Measurements from ENCODE around the gene AS3MT.
"Not testable (repeated sequence)": the region's sequence is repeated elsewhere in the genome, so short reads cannot be mapped to it uniquely, and the experiment has no call there.

Gene AS3MT, protein sequence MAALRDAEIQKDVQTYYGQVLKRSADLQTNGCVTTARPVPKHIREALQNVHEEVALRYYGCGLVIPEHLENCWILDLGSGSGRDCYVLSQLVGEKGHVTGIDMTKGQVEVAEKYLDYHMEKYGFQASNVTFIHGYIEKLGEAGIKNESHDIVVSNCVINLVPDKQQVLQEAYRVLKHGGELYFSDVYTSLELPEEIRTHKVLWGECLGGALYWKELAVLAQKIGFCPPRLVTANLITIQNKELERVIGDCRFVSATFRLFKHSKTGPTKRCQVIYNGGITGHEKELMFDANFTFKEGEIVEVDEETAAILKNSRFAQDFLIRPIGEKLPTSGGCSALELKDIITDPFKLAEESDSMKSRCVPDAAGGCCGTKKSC

DNA sequence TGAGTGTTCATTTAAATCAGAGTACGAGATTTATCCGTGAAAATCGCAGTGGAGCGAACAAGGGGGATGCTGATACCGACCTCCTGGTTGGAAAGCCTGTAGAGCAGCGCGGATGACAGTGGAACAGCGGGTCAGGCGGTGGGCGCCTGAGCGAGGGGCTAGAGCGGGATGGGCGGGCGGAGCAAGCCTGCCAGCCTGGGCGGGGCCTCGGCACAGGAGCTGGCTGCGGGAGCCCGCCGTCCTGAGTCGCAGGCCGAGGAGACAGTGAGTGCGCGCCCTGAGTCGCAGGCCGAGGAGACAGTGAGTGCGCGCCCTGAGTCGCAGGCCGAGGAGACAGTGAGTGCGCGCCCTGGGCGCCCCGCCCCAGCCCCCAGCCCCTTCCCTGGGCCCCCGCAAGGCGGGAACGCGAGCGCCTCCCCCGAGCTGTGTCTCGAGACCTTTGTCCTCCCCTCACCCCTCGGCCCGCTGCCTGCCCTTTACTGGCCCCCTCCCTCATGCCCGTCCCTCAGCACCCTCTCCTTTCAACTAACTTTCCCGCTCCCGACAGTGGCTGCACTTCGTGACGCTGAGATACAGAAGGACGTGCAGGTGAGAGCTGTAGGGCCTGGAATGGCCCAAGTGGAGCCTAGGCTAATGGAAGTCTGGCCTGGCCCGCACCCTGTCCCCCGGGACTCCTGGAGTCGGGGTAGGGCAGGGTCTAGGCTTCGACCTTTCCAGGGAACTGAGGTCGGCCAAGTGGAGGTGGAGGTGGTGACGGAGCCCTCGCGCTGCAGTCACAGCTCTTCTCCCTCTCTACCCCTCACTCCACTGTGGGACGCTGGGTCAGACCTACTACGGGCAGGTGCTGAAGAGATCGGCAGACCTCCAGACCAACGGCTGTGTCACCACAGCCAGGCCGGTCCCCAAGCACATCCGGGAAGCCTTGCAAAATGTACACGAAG is at the start of gene AS3MT:
TSS of gene AS3MT (plus strand) at position 213 of the 941 bp plus-strand sequence. CDS start at position 336, 123 bp downstream.
- no peak for DNase-seq

DNA sequence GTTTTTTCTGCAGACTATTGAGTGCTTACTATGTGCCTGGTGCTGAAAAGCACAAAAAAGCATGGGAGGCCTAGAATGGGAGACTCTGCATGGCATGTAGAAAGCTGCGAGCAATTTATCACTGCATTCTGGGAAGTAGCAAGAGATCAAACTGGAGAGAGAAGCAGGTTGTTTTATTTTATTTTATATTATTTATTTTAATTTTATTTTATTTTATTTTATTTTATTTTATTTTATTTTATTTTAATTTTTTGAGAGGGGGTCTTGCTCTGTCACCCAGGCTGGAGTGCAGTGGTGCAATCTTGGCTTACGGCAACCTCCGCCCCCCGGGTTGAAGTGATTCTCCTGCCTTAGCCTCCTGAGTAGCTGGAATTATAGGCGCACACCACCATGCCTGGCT is 49.3 kb upstream of the AS3MT start:
- not testable (repeated sequence) for DNase-seq

- DNase-seq, result no peak
Measured at GRCh38 chr10:102822222-102822621, 47.0 kb upstream of the AS3MT start.

DNA sequence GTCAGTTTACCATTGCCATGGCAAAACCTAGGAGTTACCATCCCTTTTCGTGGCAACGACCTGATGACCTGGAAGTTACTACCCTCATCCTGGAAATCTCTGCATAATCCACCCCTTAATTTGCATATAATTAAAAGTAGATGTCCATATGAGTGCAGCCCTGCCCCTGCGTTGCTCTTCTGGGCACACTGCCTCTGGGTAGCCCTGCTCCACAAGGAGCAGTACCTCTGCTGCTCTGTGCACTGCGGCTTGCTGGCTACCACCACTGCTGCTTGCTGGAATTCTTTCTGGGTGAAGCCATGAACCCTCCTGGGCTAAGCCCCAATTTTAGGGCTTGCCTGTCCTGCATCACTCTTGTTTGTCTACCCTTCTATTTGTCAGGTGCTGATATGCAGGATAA is 44.6 kb upstream of the AS3MT start:
- DNase-seq, result no peak

GRCh38 chr10:102826148-102826796 is 43.0 kb upstream of the AS3MT start:
- no peak for DNase-seq

- no peak for DNase-seq
Measured at GRCh38 chr10:102827597-102827975, 41.7 kb upstream of the AS3MT start.

GRCh38 chr10:102831322-102832071 is 37.8 kb upstream of the AS3MT start:
- no peak for DNase-seq

GRCh38 chr10:102832248-102832647 is 37.0 kb upstream of the AS3MT start:
- no peak for DNase-seq

- no peak for DNase-seq
Measured at GRCh38 chr10:102832987-102833386, 36.3 kb upstream of the AS3MT start.

DNA sequence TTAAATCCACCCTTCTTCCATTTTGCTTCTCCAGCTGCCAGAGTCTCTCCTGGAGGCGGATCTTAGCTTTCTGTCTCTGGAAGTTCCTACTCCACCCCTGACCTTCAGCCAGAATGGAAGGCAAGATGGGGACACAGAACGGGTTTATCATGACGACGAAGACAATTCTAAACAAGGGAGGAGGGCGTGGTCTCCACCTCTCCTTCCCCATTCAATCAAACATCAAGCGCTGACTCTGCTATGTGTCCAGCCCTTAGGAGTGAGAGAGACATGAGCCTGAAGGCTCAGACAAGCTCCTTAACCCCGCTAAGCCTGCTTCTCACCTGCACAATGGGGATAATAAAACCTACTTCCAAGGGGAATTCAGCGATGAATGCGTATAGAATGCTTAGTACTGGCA is 35.1 kb upstream of the AS3MT start:
- no peak for DNase-seq

- no peak for DNase-seq
Measured at GRCh38 chr10:102835007-102835482, 34.2 kb upstream of the AS3MT start.

GRCh38 chr10:102837230-102837721 is 32.0 kb upstream of the AS3MT start, which contains the start of gene CYP17A1:
Gene CYP17A1 (minus strand): TSS chr10:102837413. CDS start chr10:102837361, 52 bp downstream.
- no peak for DNase-seq

DNA sequence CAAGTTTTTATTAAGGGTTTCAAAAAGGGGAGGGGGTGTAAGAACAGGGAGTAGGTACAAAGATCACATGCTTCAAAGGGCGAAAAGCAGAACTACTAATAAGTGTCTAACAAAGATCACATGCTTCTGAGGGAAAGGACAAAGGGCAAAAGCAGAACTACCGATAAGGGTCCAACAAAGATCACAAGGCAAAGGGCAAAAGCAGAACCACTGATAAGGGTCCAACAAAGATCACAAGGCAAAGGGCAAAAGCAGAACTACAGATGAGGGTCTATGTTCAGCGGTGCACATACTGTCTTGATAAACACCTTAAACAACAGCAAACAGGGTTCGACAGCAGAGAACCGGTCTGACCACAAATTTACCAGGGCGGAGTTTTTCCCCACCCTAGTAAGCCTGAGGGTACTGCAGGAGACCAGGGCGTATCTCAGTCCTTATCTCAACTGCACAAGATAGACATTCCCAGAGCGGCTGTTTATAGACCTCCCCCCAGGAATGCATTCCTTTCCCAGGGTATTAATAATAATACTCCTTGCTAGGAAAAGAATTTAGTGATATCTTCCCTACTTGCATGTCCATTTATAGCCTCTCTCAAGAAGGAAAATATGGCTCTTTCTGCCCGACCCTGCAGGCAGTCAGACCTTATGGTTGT is 30.9 kb upstream of the AS3MT start:
- DNase-seq, result not testable (repeated sequence)

GRCh38 chr10:102841827-102842345 is 27.4 kb upstream of the AS3MT start:
- no peak for DNase-seq

DNA sequence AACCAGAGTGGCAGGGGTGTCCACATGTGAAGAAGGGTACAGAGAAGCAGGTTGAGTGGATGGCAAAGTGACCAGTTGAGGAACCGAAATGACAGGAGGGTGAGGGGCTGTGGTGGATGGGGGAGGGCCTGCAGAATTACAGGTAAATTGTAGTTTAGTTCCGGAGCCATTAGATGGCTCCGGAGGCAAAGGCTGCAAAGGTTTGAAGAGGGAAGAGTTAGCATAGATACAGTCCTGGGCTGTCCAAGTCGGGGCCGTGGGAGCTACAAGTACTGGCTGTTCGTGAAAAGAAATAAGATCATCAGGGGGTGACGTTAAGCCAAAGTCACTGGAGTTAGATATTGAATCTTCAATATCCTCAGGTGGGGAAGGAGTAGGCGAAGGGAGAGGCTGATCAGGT is 26.1 kb upstream of the AS3MT start:
- not testable (repeated sequence) for DNase-seq

DNA sequence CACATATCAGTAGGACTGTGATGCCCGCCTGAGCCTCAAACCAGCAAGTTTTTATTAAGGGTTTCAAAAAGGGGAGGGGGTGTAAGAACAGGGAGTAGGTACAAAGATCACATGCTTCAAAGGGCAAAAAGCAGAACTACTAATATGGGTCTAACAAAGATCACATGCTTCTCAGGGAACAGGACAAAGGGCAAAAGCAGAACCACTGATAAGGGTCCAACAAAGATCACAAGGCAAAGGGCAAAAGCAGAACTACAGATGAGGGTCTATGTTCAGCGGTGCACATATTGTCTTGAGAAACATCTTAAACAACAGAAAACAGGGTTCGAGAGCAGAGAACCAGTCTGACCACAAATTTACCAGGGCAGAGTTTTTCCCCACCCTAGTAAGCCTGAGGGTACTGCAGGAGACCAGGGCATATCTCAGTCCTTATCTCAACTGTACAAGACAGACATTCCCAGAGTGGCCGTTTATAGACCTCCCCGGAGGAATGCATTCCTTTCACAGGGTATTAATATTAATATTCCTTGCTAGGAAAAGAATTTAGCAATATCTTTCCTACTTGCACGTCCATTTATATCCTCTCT is 25.0 kb upstream of the AS3MT start:
- DNase-seq, result not testable (repeated sequence)

- no peak for DNase-seq
Measured at GRCh38 chr10:102845352-102845902, 23.8 kb upstream of the AS3MT start.

GRCh38 chr10:102850025-102850518 is 19.2 kb upstream of the AS3MT start:
- no peak for DNase-seq

DNA sequence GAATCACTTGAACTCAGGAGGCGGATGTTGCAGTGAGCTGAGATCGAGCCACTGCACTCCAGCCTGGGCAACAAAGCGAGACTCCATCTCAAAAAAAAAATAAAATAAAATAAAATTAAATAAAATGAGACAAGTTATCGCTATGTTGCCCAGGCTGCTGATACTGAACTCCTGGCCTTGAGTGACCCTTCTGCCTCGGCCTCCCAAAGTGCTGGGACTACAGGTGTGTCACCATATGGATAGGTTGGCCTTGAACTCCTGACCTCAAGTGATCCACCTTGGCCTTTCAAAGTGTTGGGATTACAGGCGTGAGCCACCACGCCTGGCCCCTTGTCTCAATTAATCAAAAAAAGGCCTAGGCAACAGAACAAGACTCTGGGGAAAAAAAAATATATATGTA is 16.0 kb upstream of the AS3MT start:
- DNase-seq, result not testable (repeated sequence)

DNA sequence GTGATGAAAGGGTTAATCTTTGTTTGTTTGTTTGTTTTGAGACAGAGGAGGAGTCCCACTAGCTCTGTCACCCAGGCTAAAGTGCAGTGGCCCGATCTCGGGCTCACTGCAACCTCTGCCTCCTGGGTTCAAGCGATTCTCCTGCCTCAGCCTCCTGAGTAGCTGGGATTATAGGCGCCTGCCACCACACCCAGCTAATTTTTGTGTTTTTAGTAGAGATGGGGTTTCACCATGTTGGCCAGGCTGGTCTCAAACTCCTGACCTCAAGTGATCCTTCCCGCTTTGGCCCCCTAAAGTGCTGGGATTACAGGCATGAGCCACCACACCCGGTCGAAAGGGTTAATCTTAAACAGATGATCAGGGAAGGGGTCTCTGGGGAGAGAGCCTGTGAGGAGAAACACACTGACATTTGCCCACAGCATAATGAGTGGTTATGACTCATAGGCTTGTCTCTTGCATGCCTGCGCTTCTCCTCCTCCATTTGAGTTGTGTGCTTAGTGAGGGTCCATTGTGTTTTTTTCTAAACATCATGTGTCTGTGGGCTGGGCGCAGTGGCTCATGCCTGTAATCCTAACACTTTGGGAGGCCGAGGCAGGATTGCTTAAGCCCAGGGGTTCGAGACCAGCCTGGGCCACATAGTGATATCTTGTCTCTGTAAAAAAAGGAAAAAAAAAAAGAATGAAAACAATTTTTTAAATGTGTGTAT is 13.4 kb upstream of the AS3MT start:
- not testable (repeated sequence) for DNase-seq

All from NCI-H187 treated with DMSO at 0.1 percent for 48 hours (cell line).